Measurements from ENCODE around the gene PTCH2. TPM values are rescaled to one million over a fixed set of nuclear protein-coding genes. Genes with fewer than 3 reads are reported as not detected.

Gene PTCH2
- total and polyA plus RNA-seq, 10 donors: 0.56 to 1.6 (median 1.2) TPM

DNA sequence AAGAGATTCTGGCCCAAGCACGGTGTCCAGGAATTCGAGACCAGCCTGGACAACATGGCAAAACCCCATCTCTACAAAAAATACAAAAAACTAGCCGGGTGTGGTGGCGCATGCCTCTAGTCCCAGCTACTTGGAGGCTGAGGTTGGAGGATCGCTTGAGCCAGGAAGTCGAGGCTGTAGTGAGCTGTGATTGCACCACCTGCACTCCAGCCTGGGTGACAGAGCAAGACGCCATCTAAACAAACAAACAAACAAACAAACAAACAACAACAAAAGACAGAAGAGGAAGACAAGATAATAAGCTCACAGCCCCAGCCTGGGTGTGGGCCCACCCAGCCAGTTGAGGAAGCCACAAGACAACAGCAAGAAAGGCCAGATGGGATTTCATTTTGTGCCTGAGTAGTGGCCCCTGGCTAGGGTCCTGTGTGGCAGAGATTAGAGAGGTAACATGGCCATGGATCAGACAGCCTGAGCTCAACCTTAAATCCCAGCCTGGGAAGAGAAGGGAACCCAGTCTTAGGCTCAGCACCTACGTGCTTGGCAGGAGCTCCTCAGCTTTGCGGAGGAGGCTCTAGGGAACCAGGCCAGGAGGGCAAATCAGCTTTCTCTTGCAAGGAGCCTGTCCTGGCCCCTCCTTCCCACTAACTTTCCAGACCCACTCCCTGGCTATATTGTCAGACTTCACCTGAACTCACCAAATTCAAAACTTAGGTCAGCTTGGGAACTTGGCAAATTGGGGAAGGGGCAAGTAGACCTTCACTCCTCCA, 50.1 kb downstream of the PTCH2 start:
- intact Hi-C loops (cut with DNase I; ENCODE audit: low total_unique reads): no loop called here
- no peaks in the 10 kb centered on the region for H3K4me1 ChIP-seq
- TF ChIP-seq POLR2AphosphoS5 (IDR thresholded peaks at IDR 0.05) (no peak), POLR2A (IDR thresholded peaks at IDR 0.05) (no peak)
- TF ChIP-seq, protein P1, sequence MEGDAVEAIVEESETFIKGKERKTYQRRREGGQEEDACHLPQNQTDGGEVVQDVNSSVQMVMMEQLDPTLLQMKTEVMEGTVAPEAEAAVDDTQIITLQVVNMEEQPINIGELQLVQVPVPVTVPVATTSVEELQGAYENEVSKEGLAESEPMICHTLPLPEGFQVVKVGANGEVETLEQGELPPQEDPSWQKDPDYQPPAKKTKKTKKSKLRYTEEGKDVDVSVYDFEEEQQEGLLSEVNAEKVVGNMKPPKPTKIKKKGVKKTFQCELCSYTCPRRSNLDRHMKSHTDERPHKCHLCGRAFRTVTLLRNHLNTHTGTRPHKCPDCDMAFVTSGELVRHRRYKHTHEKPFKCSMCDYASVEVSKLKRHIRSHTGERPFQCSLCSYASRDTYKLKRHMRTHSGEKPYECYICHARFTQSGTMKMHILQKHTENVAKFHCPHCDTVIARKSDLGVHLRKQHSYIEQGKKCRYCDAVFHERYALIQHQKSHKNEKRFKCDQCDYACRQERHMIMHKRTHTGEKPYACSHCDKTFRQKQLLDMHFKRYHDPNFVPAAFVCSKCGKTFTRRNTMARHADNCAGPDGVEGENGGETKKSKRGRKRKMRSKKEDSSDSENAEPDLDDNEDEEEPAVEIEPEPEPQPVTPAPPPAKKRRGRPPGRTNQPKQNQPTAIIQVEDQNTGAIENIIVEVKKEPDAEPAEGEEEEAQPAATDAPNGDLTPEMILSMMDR (IDR thresholded peaks at IDR 0.05 in 8 of 11, conservative IDR thresholded peaks at IDR 0.05 in 3 of 11): no peak
- 87 to 93% (median 90%) methylated on average over 9 of the region's 9 CpGs for WGBS, 5 donors
- H3K4me3 ChIP-seq: no peak overlapping the region
- no peaks in the 10 kb centered on the region for H3K9me3 ChIP-seq
- H3K27ac ChIP-seq: no peak overlapping the region
- DNase-seq: peak; percentile 30
- H3K36me3 ChIP-seq: no peaks in the 10 kb centered on the region
- H3K27me3 ChIP-seq (replicated peaks in 1 of 7): no peaks in the 10 kb centered on the region

DNA sequence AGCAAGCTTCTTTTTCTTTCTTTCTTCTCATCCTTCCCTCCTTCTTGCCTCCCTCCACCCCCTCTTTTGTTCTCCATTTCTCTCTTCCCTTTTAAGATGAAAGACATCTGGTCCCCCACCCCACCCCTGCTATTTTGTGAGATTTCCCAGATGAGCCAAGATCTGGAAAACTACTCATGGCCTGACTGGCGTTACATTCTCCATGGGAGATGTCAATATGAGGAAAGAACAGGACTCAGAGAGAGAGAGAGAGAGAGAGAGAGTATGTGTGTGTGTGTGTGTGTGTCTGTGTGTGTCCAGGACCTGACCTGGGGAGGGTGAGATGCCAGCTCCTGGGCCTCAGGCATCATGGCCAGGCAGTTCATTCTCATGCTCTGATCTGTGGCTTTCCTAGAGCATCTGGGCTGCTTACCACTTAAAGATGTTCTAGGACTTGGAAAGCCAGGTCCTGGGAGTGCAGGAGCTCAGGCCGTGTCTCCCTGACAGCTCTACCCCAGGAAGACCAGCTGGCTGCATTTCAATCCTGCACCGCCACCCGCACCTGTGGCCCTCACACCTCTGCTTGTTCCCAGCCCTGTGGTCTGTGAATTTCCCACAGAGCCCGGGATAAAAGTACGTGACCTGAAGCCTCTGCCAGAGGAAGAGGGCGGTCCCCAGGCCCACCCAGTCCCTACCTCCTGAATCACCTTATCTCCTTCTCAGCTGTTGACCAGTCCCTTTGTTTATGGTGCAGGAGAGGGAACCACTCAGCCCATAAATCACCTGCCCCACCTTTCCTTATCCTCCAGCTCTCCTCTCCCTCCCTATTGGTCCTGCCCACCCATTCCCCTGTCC, 51.9 kb downstream of the PTCH2 start:
- intact Hi-C loops (cut with DNase I; ENCODE audit: low total_unique reads): no loop called here
- DNase-seq: peak; percentile 61
- no peaks in the 10 kb centered on the region for H3K9me3 ChIP-seq
- peaks cover 0 to 7% (median 6%) of the 10 kb centered on the region in 6 donors for H3K4me1 ChIP-seq
- no peaks in the 10 kb centered on the region for H3K36me3 ChIP-seq
- no peak overlapping the region for H3K4me3 ChIP-seq
- WGBS, 5 donors: 73 to 84% (median 75%) methylated on average over 7 of the region's 7 CpGs
- H3K27ac ChIP-seq: no peak overlapping the region
- H3K27me3 ChIP-seq (replicated peaks in 1 of 7): no peaks in the 10 kb centered on the region
- TF ChIP-seq POLR2AphosphoS5 (IDR thresholded peaks at IDR 0.05): no peak
- no peak for TF ChIP-seq POLR2A (IDR thresholded peaks at IDR 0.05)
- TF ChIP-seq, protein P1 (IDR thresholded peaks at IDR 0.05 in 8 of 11, conservative IDR thresholded peaks at IDR 0.05 in 3 of 11): no peak

DNA sequence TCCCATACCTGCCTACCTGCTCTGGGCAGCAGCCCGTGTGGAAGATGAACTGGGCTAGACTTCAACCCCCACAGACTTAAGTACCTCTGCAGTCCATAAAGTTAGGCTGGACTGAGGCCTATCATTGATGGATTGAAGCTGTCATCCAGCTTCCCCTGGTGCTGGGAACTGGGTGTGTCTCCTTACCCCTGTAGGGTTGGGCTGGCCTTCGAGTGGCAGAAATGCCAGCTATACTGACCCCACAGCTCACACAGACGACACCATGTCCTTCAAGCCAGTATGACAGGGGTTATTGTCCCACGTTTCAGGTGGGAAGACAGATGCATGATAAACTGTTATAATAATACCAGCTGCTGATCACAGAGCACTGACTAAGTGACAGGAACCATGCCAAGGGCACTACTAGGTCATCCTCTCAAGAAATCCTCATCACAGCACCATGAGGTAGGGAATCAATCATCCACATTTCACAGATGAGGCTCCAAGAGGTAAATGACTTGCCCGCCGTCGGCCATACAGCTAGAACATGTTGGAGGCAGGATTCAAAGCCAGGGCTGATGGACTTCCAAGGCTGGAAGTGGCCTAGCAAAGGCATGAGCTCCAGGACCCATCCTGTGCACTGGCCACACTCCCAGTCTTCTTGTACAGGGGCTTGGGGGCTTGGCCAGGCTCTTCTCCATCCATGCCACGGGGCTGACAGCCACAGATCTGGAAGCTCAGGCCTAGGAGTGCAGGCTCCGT, 54.8 kb downstream of the PTCH2 start, which contains the start of gene BEST4:
TSS of gene BEST4 (minus strand) at position 51 of the 741 bp plus-strand sequence. CDS start 465 bp downstream, outside the sequence.
- Histone ChIP-seq H3K36me3 (no peaks in the 10 kb centered on the region), H3K4me1 (peaks cover 12 to 36% (median 35%) of the 10 kb centered on the region in 6 donors), H3K27ac (peak within 1 kb of the TSS in 2 of 8 donors; percentile 5 to 73), H3K9me3 (no peaks in the 10 kb centered on the region), H3K27me3 (replicated peaks in 1 of 7) (no peaks in the 10 kb centered on the region), H3K4me3 (no peak within 1 kb of the TSS)
- DNase-seq: no peak
- 63 to 86% (median 77%) methylated on average over 3 to 9 of the region's 9 CpGs for WGBS, 5 donors
- intact Hi-C loops (cut with DNase I; ENCODE audit: low total_unique reads): loop anchor here (5.0 to 10.0 kb wide), 2 partner anchors 34 to 53 kb away; partner anchors contain the start of genes KIF2C and RNU5D-1
- TF ChIP-seq POLR2AphosphoS5 (IDR thresholded peaks at IDR 0.05) (no peak), POLR2A (IDR thresholded peaks at IDR 0.05) (no peak)
- TF ChIP-seq, protein P1 (IDR thresholded peaks at IDR 0.05 in 8 of 11, conservative IDR thresholded peaks at IDR 0.05 in 3 of 11): no peak
